Stimulated activated CD8-positive, alpha-beta memory T cell treated with anti-CD3 and anti-CD28 coated beads, Interleukin-15, amount 100 ng/mL, for 4 hours (primary cell): Measurements from ENCODE around the gene FSTL1.
"Not testable (repeated sequence)": the region's sequence is repeated elsewhere in the genome, so short reads cannot be mapped to it uniquely, and the experiment has no call there.

Source experiments
- DNase-seq, 2 donors: peaks; one replicate each; pipeline ENCODE4 v3.0.0-alpha.2; 2020; ENCODE audit warnings: low read depth in 2 of 2

FSTL1 gene

GRCh38 chr3:120418446-120418845 is 32.3 kb downstream of the FSTL1 start:
- no peak for DNase-seq

- peak; percentile 54 to 69 for DNase-seq
These were observed 33.4 kb downstream of the FSTL1 start for GRCh38 chr3:120417272-120417911.

- DNase-seq, result no peak
These were observed 33.9 kb downstream of the FSTL1 start for GRCh38 chr3:120416868-120417267.

GRCh38 chr3:120415756-120416155 is 35.0 kb downstream of the FSTL1 start:
- DNase-seq, result no peak

GRCh38 chr3:120410541-120410940 is 40.3 kb downstream of the FSTL1 start:
- DNase-seq, result no peak

GRCh38 chr3:120410116-120410515 is 40.7 kb downstream of the FSTL1 start:
- DNase-seq, result no peak

- no peak for DNase-seq
These were observed 43.1 kb downstream of the FSTL1 start for GRCh38 chr3:120407508-120408287.

- DNase-seq, result no peak
These were observed 45.9 kb downstream of the FSTL1 start for GRCh38 chr3:120404876-120405275.

- no peak for DNase-seq
These were observed 48.5 kb downstream of the FSTL1 start for GRCh38 chr3:120402257-120402656.

- no peak for DNase-seq
These were observed 51.4 kb downstream of the FSTL1 start for GRCh38 chr3:120399372-120399771.

- no peak for DNase-seq
These were observed 54.3 kb downstream of the FSTL1 start for GRCh38 chr3:120396469-120396868.

GRCh38 chr3:120394347-120394746 is 56.4 kb downstream of the FSTL1 start:
- no peak for DNase-seq

GRCh38 chr3:120393761-120394160 is 57.0 kb downstream of the FSTL1 start:
- DNase-seq, result no peak

GRCh38 chr3:120393243-120393642 is 57.5 kb downstream of the FSTL1 start:
- DNase-seq, result no peak

- DNase-seq, result no peak
These were observed 67.8 kb downstream of the FSTL1 start for GRCh38 chr3:120382941-120383447.

GRCh38 chr3:120381503-120381902 is 69.3 kb downstream of the FSTL1 start:
- no peak for DNase-seq

- DNase-seq, result not testable (repeated sequence)
These were observed 72.8 kb downstream of the FSTL1 start for GRCh38 chr3:120377948-120378347.

GRCh38 chr3:120370463-120370862 is 80.3 kb downstream of the FSTL1 start:
- no peak for DNase-seq

- DNase-seq, result no peak
These were observed 81.7 kb downstream of the FSTL1 start for GRCh38 chr3:120369037-120369467.

GRCh38 chr3:120368172-120368571 is 82.6 kb downstream of the FSTL1 start:
- no peak for DNase-seq

- no peak for DNase-seq
These were observed 86.0 kb downstream of the FSTL1 start for GRCh38 chr3:120364821-120365220.

- DNase-seq, result no peak
These were observed 86.7 kb downstream of the FSTL1 start for GRCh38 chr3:120364101-120364500.

- DNase-seq, result no peak
These were observed 93.0 kb downstream of the FSTL1 start for GRCh38 chr3:120357807-120358206.
